HCT116 (cell line): ENCODE results near the gene TMEM217. TPM values are rescaled to one million over a fixed set of nuclear protein-coding genes. Genes with fewer than 3 reads are reported as not detected.

Experiments
- ATAC-seq: fragments of 200-7000 bp; cut with Tn5 transposase; 2 replicates; pipeline ENCODE4 v1.9.1; 2020; ENCODE audit warnings: mild to moderate bottlenecking, moderate library complexity
- BruUV-seq: library from RNA; stranded (reverse); fragments of 400-500 nt; replicated peaks from 2 replicates; lab custom pipeline; 2021; lab: Mats Ljungman, UMichigan
- CTCF ChIA-PET: fragments of 300-600 bp; sonication (Branson Sonifier 250); formaldehyde crosslinking; loops from one replicate; lab custom pipeline; 2021; ENCODE audit warnings: antibody characterized with exemption; lab: Charles Lee
- POLR2A ChIA-PET: fragments of 300-600, 350-600 bp; sonication (Branson Sonifier 250); formaldehyde crosslinking; loops from one replicate; lab custom pipeline; 2021; ENCODE audit warnings: antibody characterized with exemption; lab: Charles Lee
- RAD21 ChIA-PET, 2 experiments: fragments of 300-600 bp; sonication (Branson Sonifier 250); formaldehyde crosslinking; loops; one replicate each; lab custom pipeline; 2023; ENCODE audit warnings: low total read pairs in 2 of 2; ENCODE audit not compliant: uncharacterized antibody in 2 of 2, unreplicated experiment in 2 of 2, low non-redundant PET in 1 of 2; lab: Charles Lee
- DNase-seq: peaks from one replicate; pipeline ENCODE4 v3.0.0-alpha.2; 2010; ENCODE audit warnings: low read depth, low spot score
- H2AFZ ChIP-seq: fragments of 200-600 bp; shearing (Covaris generic), sonication (generic); 2 replicates; pipeline ENCODE4 v1.6.1; 2017; ENCODE audit warnings: low read depth, mixed run types, mixed read lengths, antibody characterized with exemption, low read length; ENCODE audit not compliant: poor library complexity, severe bottlenecking
- H3K27ac ChIP-seq: 2 replicates; pipeline ENCODE4 v1.5.1; 2012; ENCODE audit warnings: low read depth, low read length
- H3K27me3 ChIP-seq: fragments of 200-600 bp; sonication (generic); 2 replicates; pipeline ENCODE4 v1.6.1; 2016; ENCODE audit warnings: mixed run types, low read length, mixed read lengths; ENCODE audit not compliant: insufficient read depth
- H3K36me3 ChIP-seq, 2 experiments: fragments of 200-500 bp in 1 of 2; fragments of 200-600 bp in 1 of 2; sonication (Bioruptor generic) in 1 of 2; sonication (generic) in 1 of 2; 2 replicates each; pipeline versions ENCODE4 v1.5.1 to v1.6.1; 2014 to 2016; ENCODE audit warnings: low read length in 2 of 2, inconsistent platforms in 1 of 2, mixed read lengths in 1 of 2, mixed run types in 1 of 2; ENCODE audit not compliant: insufficient read depth in 2 of 2, control insufficient read depth in 1 of 2
- H3K4me1 ChIP-seq, 2 experiments: fragments of 200-600 bp in 1 of 2; sonication (generic) in 1 of 2; 2 replicates each; pipeline versions ENCODE4 v1.5.1 to v1.6.1; 2012 to 2017; ENCODE audit warnings: low read length in 2 of 2, inconsistent platforms in 1 of 2, mild to moderate bottlenecking in 1 of 2, mixed read lengths in 1 of 2, mixed run types in 1 of 2, moderate library complexity in 1 of 2; ENCODE audit not compliant: insufficient read depth in 2 of 2, control insufficient read depth in 1 of 2
- H3K4me2 ChIP-seq: fragments of 200-600 bp; sonication (generic); 2 replicates; pipeline ENCODE4 v1.6.1; 2017; ENCODE audit warnings: mixed run types, low read length, mixed read lengths
- H3K4me3 ChIP-seq, 2 experiments: fragments of 200-600 bp in 1 of 2; sonication (generic) in 1 of 2; replicated peaks in 1 of 2; 2 replicates each; pipeline ENCODE4 v1.5.1; 2011 to 2016; ENCODE audit warnings: low read length in 2 of 2, control low read depth in 1 of 2, low read depth in 1 of 2, mild to moderate bottlenecking in 1 of 2, mixed read lengths in 1 of 2, mixed run types in 1 of 2
- H3K79me2 ChIP-seq: fragments of 200-600 bp; sonication (generic); 2 replicates; pipeline ENCODE4 v1.6.1; 2017; ENCODE audit warnings: mild to moderate bottlenecking, mixed run types, low read length, moderate library complexity, mixed read lengths; ENCODE audit not compliant: insufficient read depth
- H3K9ac ChIP-seq: fragments of 200-600 bp; sonication (generic); 2 replicates; pipeline ENCODE4 v1.6.1; 2016; ENCODE audit warnings: low read length, mixed read lengths
- H3K9me2 ChIP-seq: fragments of 200-600 bp; sonication (generic), shearing (Covaris generic); 2 replicates; pipeline ENCODE4 v1.6.1; 2017; ENCODE audit warnings: mixed run types, mild to moderate bottlenecking, moderate library complexity; ENCODE audit not compliant: insufficient read depth
- H3K9me3 ChIP-seq, 2 experiments: fragments of 200-500 bp in 1 of 2; fragments of 200-600 bp in 1 of 2; sonication (Bioruptor generic) in 1 of 2; sonication (generic) in 1 of 2; 2 replicates each; pipeline ENCODE4 v1.6.1; 2014 to 2017; ENCODE audit warnings: low read length in 2 of 2, mixed read lengths in 2 of 2, inconsistent platforms in 1 of 2, low read depth in 1 of 2, mild to moderate bottlenecking in 1 of 2, mixed run types in 1 of 2, moderate library complexity in 1 of 2; ENCODE audit not compliant: control insufficient read depth in 1 of 2, insufficient read depth in 1 of 2
- H4K20me1 ChIP-seq: fragments of 200-600 bp; sonication (generic), shearing (Covaris generic); 2 replicates; pipeline ENCODE4 v1.6.1; 2017; ENCODE audit warnings: mixed run types, mild to moderate bottlenecking, moderate library complexity; ENCODE audit not compliant: insufficient read depth
- EGR1 ChIP-seq: IDR thresholded peaks from 2 replicates; pipeline ENCODE4 v1.6.1; 2012; ENCODE audit warnings: low read depth
- SP1 ChIP-seq: IDR thresholded peaks from 2 replicates; pipeline ENCODE4 v1.6.1; 2012; ENCODE audit warnings: low read depth
- TCF7L2 ChIP-seq: IDR thresholded peaks from 2 replicates; pipeline ENCODE4 v1.7.0; 2011; ENCODE audit warnings: borderline replicate concordance, inconsistent platforms; ENCODE audit not compliant: insufficient read depth, insufficient read length; ENCODE audit errors: extremely low read depth
- ZBTB33 ChIP-seq: IDR thresholded peaks from 2 replicates; pipeline ENCODE4 v1.6.1; 2011; ENCODE audit warnings: mild to moderate bottlenecking, low read length, moderate library complexity; ENCODE audit not compliant: insufficient replicate concordance; ENCODE audit errors: extremely low read depth
- ZNF274 ChIP-seq: fragments of 200-500 bp; sonication (Bioruptor generic); IDR thresholded peaks from 2 replicates; pipeline ENCODE4 v1.6.1; 2014; ENCODE audit warnings: mild to moderate bottlenecking, low read depth, low read length, inconsistent platforms
- intact Hi-C: fragments of 100-400 bp; cut with micrococcal nuclease; formaldehyde crosslinking; loops from 2 replicates; pipeline ENCODE4 v1.10.0; 2022
- total RNA-seq: library from RNA; stranded (reverse); gene quantifications from one replicate; pipeline ENCODE4 v1.2.1, GENCODE V29; 2021; ENCODE audit not compliant: unreplicated experiment

The TMEM217 gene
- total RNA-seq, 1 experiment from 2014 or later = 0.98 TPM

GRCh38 chr6:37253486-37254007, 4.4 kb downstream of the TMEM217 start (continued):
- TF ChIP-seq ZBTB33 (no peak), EGR1 (no peak)

DNA sequence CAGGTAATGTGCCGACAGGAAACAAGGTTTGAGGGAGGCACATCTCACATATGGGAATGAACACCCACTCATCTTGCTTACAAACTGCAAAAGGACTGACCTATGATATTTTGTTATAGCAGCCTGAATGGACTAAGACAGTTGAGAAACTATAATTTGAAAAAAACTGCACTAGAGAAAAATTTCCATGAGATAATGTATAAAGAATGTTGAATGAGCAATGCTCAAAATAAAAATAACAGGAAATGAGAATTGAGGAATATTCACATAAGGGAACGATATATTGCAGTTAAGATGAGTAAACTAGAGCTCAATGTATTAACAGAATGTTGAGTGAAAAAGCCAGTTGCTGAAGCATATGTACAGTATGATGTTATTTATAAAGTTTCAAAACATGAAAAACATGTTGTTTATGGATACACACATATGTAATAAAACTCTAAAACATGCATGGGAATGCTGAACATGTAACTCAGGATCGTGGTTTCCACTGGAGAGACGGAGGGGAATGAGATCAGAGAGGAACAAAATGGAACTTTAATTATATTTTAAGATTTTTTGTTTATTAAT, 6.6 kb downstream of the TMEM217 start:
- intact Hi-C loops = no loop called here

More for the DNA sequence above, 6.6 kb downstream of the TMEM217 start:
- no peak overlapping the region for H3K27ac ChIP-seq
- H3K9ac ChIP-seq = no peak overlapping the region
- H3K4me1 ChIP-seq = peaks cover 0 to 4% of the 10 kb centered on the region in 2 experiments; a peak in 1 of 4 replicates
- H2AFZ ChIP-seq = no peak overlapping the region
- H3K4me3 ChIP-seq = no peak overlapping the region
- no peaks in the 10 kb centered on the region for H3K9me3 ChIP-seq
- no peaks in the 10 kb centered on the region for H3K36me3 ChIP-seq
- CTCF ChIA-PET = no interaction called here
- H4K20me1 ChIP-seq = no peaks in the 10 kb centered on the region
- POLR2A ChIA-PET = no interaction called here
- no peaks in the 10 kb centered on the region for H3K27me3 ChIP-seq
- H3K9me2 ChIP-seq = no peaks in the 10 kb centered on the region
- H3K79me2 ChIP-seq = no peaks in the 10 kb centered on the region
- DNase-seq (no peak), ATAC-seq (no peak)
- TF ChIP-seq ZBTB33 = no peak
- TF ChIP-seq SP1 = no peak
- TF ChIP-seq TCF7L2 = no peak
- TF ChIP-seq ZNF274 = no peak
- no peak overlapping the region for H3K4me2 ChIP-seq
- BruUV-seq = no TSS peak
- RAD21 ChIA-PET = no interaction called here
